Measurements from ENCODE around the gene FBLN1.
"Not testable (repeated sequence)": the region's sequence is repeated elsewhere in the genome, so short reads cannot be mapped to it uniquely, and the experiment has no call there.

FBLN1 gene

DNA sequence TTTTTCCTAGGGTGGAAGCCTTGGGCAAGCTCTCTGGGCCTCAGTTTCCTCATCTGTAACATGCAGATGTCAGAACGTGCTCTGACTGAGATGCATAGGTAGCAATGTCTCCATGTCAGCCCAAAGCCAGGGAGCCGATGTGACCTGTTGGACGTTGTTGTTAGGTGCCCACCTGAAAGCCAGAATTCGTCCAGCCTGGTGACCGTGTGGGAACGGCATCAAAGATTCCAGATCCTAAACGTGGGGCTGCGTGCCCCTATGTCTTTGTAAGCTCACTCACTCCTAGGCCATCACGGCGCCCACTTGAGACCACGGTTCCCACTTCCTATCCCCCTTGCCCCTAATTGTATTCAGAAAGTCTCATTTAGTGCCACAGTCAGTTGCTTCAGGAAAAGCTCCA lies 48.2 kb downstream of the FBLN1 start:
- Mint-ChIP-seq H3K27ac (ENCODE audit: low read depth) (no peak overlapping the region), H3K36me3 (ENCODE audit: insufficient read depth) (no peaks in the 10 kb centered on the region), H3K4me3 (no peak overlapping the region), H3K4me1 (no peaks in the 10 kb centered on the region), H3K27me3 (peaks cover 8% of the 10 kb centered on the region), H3K9me3 (no peaks in the 10 kb centered on the region)
- ATAC-seq (replicated peaks; ENCODE audit: extremely low read depth, poor library complexity, severe bottlenecking) = no peak
- no peak for DNase-seq (ENCODE audit: low spot score in 2 of 2)

- no peaks in the 10 kb centered on the region for H3K4me1 Mint-ChIP-seq
- no peak overlapping the region for H3K4me3 Mint-ChIP-seq
- no peak overlapping the region for H3K27ac Mint-ChIP-seq (ENCODE audit: low read depth)
- DNase-seq (ENCODE audit: low spot score in 2 of 2) = no peak
- no peak for ATAC-seq (replicated peaks; ENCODE audit: extremely low read depth, poor library complexity, severe bottlenecking)
- no peaks in the 10 kb centered on the region for H3K36me3 Mint-ChIP-seq (ENCODE audit: insufficient read depth)
- no peaks in the 10 kb centered on the region for H3K9me3 Mint-ChIP-seq
- H3K27me3 Mint-ChIP-seq = peaks cover 14% of the 10 kb centered on the region
Observed at GRCh38 chr22:45551310-45552016, 48.8 kb downstream of the FBLN1 start.

GRCh38 chr22:45552017-45552411 lies 49.3 kb downstream of the FBLN1 start:
- Mint-ChIP-seq H3K4me3 (no peak overlapping the region), H3K36me3 (ENCODE audit: insufficient read depth) (no peaks in the 10 kb centered on the region), H3K9me3 (no peaks in the 10 kb centered on the region), H3K27ac (ENCODE audit: low read depth) (no peak overlapping the region), H3K27me3 (peaks cover 19% of the 10 kb centered on the region), H3K4me1 (no peaks in the 10 kb centered on the region)
- DNase-seq (ENCODE audit: low spot score in 2 of 2) (no peak), ATAC-seq (replicated peaks; ENCODE audit: extremely low read depth, poor library complexity, severe bottlenecking) (no peak)

- ATAC-seq (replicated peaks; ENCODE audit: extremely low read depth, poor library complexity, severe bottlenecking) (no peak), DNase-seq (ENCODE audit: low spot score in 2 of 2) (no peak)
- Mint-ChIP-seq H3K36me3 (ENCODE audit: insufficient read depth) (peaks cover 2% of the 10 kb centered on the region), H3K27ac (ENCODE audit: low read depth) (no peak overlapping the region), H3K4me3 (no peak overlapping the region), H3K27me3 (peaks cover 27% of the 10 kb centered on the region), H3K9me3 (no peaks in the 10 kb centered on the region), H3K4me1 (no peaks in the 10 kb centered on the region)
Observed at GRCh38 chr22:45552580-45553350, 50.1 kb downstream of the FBLN1 start.

DNA sequence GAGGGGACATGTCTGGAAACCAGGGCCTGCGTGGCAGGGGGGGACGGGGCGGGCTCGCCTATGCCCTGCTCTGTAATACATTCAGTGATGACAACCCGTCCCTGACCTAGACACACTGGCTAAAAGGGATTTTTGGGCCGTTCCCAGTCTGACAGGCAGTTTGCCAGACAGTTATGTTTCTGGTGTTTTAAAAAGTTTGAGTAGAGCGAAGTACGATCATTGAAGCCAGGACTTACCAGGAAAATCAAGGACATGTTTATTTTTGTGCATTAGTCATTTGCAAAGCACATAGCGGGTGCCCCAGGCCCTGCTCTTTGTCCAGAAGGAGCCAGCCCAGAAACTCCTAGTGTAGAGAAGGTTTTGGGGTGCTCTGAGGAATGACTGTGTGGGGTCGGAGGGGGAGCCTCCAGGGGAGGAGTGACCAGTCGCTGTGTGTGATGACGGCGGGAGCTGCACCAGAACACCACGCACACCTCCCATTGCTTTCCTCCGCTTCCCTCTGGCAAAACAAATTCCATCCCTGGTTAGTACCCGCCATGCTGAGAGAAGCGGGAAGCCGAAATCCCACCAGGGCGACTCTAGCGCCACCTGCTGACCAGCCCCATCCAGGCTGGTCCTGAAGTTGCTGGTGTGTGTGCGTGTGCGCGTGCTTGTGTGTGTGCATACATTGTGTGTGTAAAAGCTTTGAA lies 50.8 kb downstream of the FBLN1 start:
- ATAC-seq (replicated peaks; ENCODE audit: extremely low read depth, poor library complexity, severe bottlenecking) (no peak), DNase-seq (ENCODE audit: low spot score in 2 of 2) (no peak)
- Mint-ChIP-seq H3K4me1 (no peaks in the 10 kb centered on the region), H3K36me3 (ENCODE audit: insufficient read depth) (peaks cover 2% of the 10 kb centered on the region), H3K27me3 (peaks cover 30% of the 10 kb centered on the region), H3K27ac (ENCODE audit: low read depth) (no peak overlapping the region), H3K9me3 (no peaks in the 10 kb centered on the region), H3K4me3 (no peak overlapping the region)

DNA sequence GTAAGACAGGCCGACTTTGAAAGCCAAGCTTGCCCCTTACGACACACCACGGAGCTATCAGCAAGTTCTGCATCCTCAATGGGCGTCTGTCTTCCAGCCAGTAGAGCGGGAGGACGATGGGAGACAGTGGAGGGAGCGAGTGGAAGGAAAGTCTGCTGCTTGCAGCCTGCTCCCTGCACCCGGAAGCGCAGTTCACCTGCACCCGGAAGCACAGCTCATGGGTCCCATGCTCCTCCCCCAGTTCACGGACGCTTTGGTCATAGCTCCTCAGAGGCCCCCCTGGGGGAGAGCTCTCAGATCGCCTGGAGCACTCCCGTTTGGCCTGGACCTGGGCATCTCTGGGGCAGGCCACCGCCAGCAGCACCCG lies 51.3 kb downstream of the FBLN1 start:
- Mint-ChIP-seq H3K4me3 (no peak overlapping the region), H3K4me1 (no peaks in the 10 kb centered on the region)
- ATAC-seq (replicated peaks; ENCODE audit: extremely low read depth, poor library complexity, severe bottlenecking) = no peak

GRCh38 chr22:45554861-45555260 lies 52.2 kb downstream of the FBLN1 start:
- no peak for ATAC-seq (replicated peaks; ENCODE audit: extremely low read depth, poor library complexity, severe bottlenecking)
- Mint-ChIP-seq H3K4me3 (no peak overlapping the region), H3K36me3 (ENCODE audit: insufficient read depth) (peaks cover 2% of the 10 kb centered on the region), H3K27me3 (peaks cover 30% of the 10 kb centered on the region), H3K9me3 (no peaks in the 10 kb centered on the region), H3K4me1 (no peaks in the 10 kb centered on the region), H3K27ac (ENCODE audit: low read depth) (no peak overlapping the region)
- DNase-seq (ENCODE audit: low spot score in 2 of 2) = no peak

More for the DNA sequence above, 51.3 kb downstream of the FBLN1 start:
- peaks cover 30% of the 10 kb centered on the region for H3K27me3 Mint-ChIP-seq
- no peak overlapping the region for H3K27ac Mint-ChIP-seq (ENCODE audit: low read depth)
- H3K36me3 Mint-ChIP-seq (ENCODE audit: insufficient read depth) = peaks cover 2% of the 10 kb centered on the region
- H3K9me3 Mint-ChIP-seq = no peaks in the 10 kb centered on the region
- DNase-seq (ENCODE audit: low spot score in 2 of 2) = no peak

DNA sequence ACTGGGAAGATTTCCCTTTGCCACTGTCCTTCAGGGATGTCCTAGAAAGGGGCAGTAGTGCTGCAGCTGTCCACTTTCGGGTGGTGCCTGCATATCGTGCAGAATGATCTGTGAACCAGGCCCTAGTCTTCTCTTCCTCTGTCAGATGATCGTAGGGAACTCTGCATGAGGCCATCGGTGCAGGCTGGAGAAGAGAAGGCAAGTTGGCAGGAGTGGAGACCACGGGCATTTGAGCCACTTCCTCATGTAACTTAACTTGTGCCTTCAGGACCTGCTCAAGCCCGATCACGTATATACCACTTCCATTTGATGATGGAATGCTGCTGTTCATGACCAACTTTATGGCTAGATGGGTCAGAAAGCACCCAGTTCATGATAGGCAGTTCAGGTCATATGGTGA lies 55.2 kb downstream of the FBLN1 start:
- ATAC-seq (replicated peaks; ENCODE audit: extremely low read depth, poor library complexity, severe bottlenecking); DNase-seq (ENCODE audit: low spot score in 2 of 2); H3K4me3 Mint-ChIP-seq; H3K27ac Mint-ChIP-seq (ENCODE audit: low read depth); H3K9me3 Mint-ChIP-seq; H3K36me3 Mint-ChIP-seq (ENCODE audit: insufficient read depth); H3K4me1 Mint-ChIP-seq: not testable (repeated sequence)
- peaks cover 30% of the 10 kb centered on the region for H3K27me3 Mint-ChIP-seq

DNA sequence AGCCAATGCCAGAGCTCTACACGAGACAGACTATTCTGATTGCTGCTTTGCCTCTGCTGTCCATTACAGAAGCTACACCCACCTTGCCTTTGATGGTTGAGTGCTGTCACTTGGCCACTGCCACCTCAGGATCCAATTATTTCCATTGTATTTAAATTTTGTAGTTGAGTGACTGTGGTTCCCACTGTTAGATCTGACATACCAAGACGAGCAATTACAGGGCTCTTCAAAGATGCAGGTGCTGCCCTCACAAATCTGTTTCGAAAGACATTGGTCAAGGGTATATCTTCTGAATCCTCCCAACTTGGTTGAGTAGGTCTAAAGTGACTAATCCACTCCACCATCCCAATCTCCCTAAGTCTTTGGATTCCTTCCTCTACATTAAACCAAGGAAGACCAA lies 57.4 kb downstream of the FBLN1 start:
- H3K4me3 Mint-ChIP-seq; H3K36me3 Mint-ChIP-seq (ENCODE audit: insufficient read depth); DNase-seq (ENCODE audit: low spot score in 2 of 2); ATAC-seq (replicated peaks; ENCODE audit: extremely low read depth, poor library complexity, severe bottlenecking); H3K27ac Mint-ChIP-seq (ENCODE audit: low read depth); H3K9me3 Mint-ChIP-seq; H3K4me1 Mint-ChIP-seq: not testable (repeated sequence)
- H3K27me3 Mint-ChIP-seq = peaks cover 44% of the 10 kb centered on the region

DNA sequence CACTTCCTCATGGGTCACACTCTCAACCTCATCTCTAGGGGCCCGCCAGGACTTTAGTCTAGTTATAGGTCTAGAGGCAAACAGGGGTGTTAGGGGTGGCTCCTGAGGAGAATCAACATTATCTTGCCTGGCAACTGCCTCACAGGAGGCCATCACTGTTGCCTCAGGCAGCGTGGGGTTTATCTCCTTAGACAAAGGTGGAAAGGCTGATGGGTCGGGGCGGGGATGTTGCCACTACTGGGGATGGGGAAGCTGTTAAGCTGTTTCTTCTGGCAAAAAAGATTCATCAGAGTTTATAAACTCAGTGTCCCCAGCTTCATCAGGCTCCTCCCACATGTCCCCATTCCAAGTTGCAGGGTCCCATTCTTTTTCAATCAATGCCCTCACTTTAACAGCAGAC lies 58.1 kb downstream of the FBLN1 start:
- not testable (repeated sequence) for H3K9me3 Mint-ChIP-seq; H3K4me3 Mint-ChIP-seq; DNase-seq (ENCODE audit: low spot score in 2 of 2); H3K36me3 Mint-ChIP-seq (ENCODE audit: insufficient read depth); H3K27ac Mint-ChIP-seq (ENCODE audit: low read depth); ATAC-seq (replicated peaks; ENCODE audit: extremely low read depth, poor library complexity, severe bottlenecking); H3K4me1 Mint-ChIP-seq
- peaks cover 44% of the 10 kb centered on the region for H3K27me3 Mint-ChIP-seq

GRCh38 chr22:45562102-45562501 lies 59.4 kb downstream of the FBLN1 start:
- Mint-ChIP-seq H3K36me3 (ENCODE audit: insufficient read depth) (peaks cover 2% of the 10 kb centered on the region), H3K27ac (ENCODE audit: low read depth) (no peak overlapping the region), H3K27me3 (peaks cover 44% of the 10 kb centered on the region), H3K9me3 (peaks cover 6% of the 10 kb centered on the region), H3K4me3 (no peak overlapping the region), H3K4me1 (no peaks in the 10 kb centered on the region)
- ATAC-seq (replicated peaks; ENCODE audit: extremely low read depth, poor library complexity, severe bottlenecking) = no peak
- no peak for DNase-seq (ENCODE audit: low spot score in 2 of 2)

DNA sequence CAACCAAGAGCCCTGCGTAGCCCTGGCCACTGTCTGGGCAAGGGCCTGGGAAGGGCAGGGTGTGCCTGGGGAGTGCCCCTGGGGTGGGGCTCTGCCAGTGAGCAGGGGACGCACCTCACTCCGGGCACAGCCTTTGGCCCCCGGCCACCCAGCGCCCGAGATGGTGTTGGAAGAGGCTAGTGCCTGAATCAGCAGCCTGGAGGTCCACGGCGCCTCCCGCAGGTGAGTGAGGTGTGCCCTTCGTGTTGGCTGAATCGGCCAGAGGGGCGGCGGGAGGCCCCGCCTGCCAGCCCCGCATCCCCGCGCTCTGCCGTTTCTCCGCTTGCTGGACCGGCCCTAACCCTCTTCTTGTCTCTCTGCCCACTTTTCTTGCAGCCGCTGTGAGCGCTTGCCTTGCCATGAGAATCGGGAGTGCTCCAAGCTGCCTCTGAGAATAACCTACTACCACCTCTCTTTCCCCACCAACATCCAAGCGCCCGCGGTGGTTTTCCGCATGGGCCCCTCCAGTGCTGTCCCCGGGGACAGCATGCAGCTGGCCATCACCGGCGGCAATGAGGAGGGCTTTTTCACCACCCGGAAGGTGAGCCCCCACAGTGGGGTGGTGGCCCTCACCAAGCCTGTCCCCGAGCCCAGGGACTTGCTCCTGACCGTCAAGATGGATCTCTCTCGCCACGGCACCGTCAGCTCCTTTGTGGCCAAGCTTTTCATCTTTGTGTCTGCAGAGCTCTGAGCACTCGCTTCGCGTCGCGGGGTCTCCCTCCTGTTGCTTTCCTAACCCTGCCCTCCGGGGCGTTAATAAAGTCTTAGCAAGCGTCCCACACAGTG lies 60.1 kb downstream of the FBLN1 start:
- peaks cover 44% of the 10 kb centered on the region for H3K27me3 Mint-ChIP-seq
- H3K36me3 Mint-ChIP-seq (ENCODE audit: insufficient read depth) = no peaks in the 10 kb centered on the region
- DNase-seq (ENCODE audit: low spot score in 2 of 2) = no peak
- no peak overlapping the region for H3K27ac Mint-ChIP-seq (ENCODE audit: low read depth)
- H3K4me1 Mint-ChIP-seq = no peaks in the 10 kb centered on the region
- H3K4me3 Mint-ChIP-seq = no peak overlapping the region
- ATAC-seq (replicated peaks; ENCODE audit: extremely low read depth, poor library complexity, severe bottlenecking) = no peak
- peaks cover 6% of the 10 kb centered on the region for H3K9me3 Mint-ChIP-seq

All from central memory CD8-positive, alpha-beta T cell (primary cell).